Neural crest cell (in vitro differentiated cells): Measurements from ENCODE around the gene FNDC11. TPM values are rescaled to one million over a fixed set of nuclear protein-coding genes. Genes with fewer than 3 reads are reported as not detected.
"Not testable (repeated sequence)": the region's sequence is repeated elsewhere in the genome, so short reads cannot be mapped to it uniquely, and the experiment has no call there.

Source experiments
- DNase-seq: peaks from one replicate; pipeline ENCODE4 v3.0.0; 2021; ENCODE audit warnings: low read depth, mixed read lengths, low spot score
- H3K27ac Mint-ChIP-seq: one replicate; pipeline ENCODE4 v1.8.0; 2021; ENCODE audit warnings: mild to moderate bottlenecking, mixed read lengths; ENCODE audit not compliant: unreplicated experiment
- H3K27me3 Mint-ChIP-seq: 2 replicates; pipeline ENCODE4 v1.8.0; 2021; ENCODE audit warnings: low read depth, mild to moderate bottlenecking, mixed read lengths
- H3K36me3 Mint-ChIP-seq: 2 replicates; pipeline ENCODE4 v1.8.0; 2021; ENCODE audit warnings: low read depth, mild to moderate bottlenecking, mixed read lengths
- H3K4me1 Mint-ChIP-seq: 2 replicates; pipeline ENCODE4 v1.8.0; 2021; ENCODE audit warnings: mixed read lengths
- H3K4me3 Mint-ChIP-seq: one replicate; pipeline ENCODE4 v1.8.0; 2021; ENCODE audit warnings: mild to moderate bottlenecking, mixed read lengths
- H3K9me3 Mint-ChIP-seq: 2 replicates; pipeline ENCODE4 v1.8.0; 2021; ENCODE audit warnings: mixed read lengths
- CTCF ChIP-seq: fragments of 200-600 bp; sonication (generic); conservative IDR thresholded peaks from 2 replicates; pipeline ENCODE4 v1.5.0; 2021; ENCODE audit warnings: antibody characterized with exemption, mild to moderate bottlenecking
- total RNA-seq: library from RNA; stranded (reverse); gene quantifications from 2 replicates; pipeline ENCODE4 v1.2.1, GENCODE V29; 2021

FNDC11 gene
- total RNA-seq, 1 donor from 2014 or later = 1.9 TPM

- Mint-ChIP-seq H3K27me3 (no peaks in the 10 kb centered on the region), H3K9me3 (no peaks in the 10 kb centered on the region)
- no peak for TF ChIP-seq CTCF
Measured at GRCh38 chr20:63567386-63568169, 13.6 kb downstream of the FNDC11 start.

GRCh38 chr20:63568170-63568981, 14.4 kb downstream of the FNDC11 start:
- TF ChIP-seq CTCF = no peak
- H3K36me3 Mint-ChIP-seq = no peaks in the 10 kb centered on the region
- no peak overlapping the region for H3K27ac Mint-ChIP-seq
- no peak overlapping the region for H3K4me3 Mint-ChIP-seq
- no peaks in the 10 kb centered on the region for H3K27me3 Mint-ChIP-seq
- H3K4me1 Mint-ChIP-seq = no peaks in the 10 kb centered on the region
- DNase-seq = no peak
- no peaks in the 10 kb centered on the region for H3K9me3 Mint-ChIP-seq

More at GRCh38 chr20:63567386-63568169, 13.6 kb downstream of the FNDC11 start:
- no peaks in the 10 kb centered on the region for H3K4me1 Mint-ChIP-seq
- no peaks in the 10 kb centered on the region for H3K36me3 Mint-ChIP-seq
- no peak overlapping the region for H3K4me3 Mint-ChIP-seq
- H3K27ac Mint-ChIP-seq = no peak overlapping the region
- no peak for DNase-seq

- H3K9me3 Mint-ChIP-seq = no peaks in the 10 kb centered on the region
- no peaks in the 10 kb centered on the region for H3K27me3 Mint-ChIP-seq
- no peak for DNase-seq
- no peak overlapping the region for H3K4me3 Mint-ChIP-seq
- no peak overlapping the region for H3K27ac Mint-ChIP-seq
- H3K36me3 Mint-ChIP-seq = no peaks in the 10 kb centered on the region
- no peak for TF ChIP-seq CTCF
- no peaks in the 10 kb centered on the region for H3K4me1 Mint-ChIP-seq
Measured at GRCh38 chr20:63568986-63569949, 15.3 kb downstream of the FNDC11 start.

GRCh38 chr20:63570281-63571086, 16.5 kb downstream of the FNDC11 start:
- Mint-ChIP-seq H3K4me3 (no peak overlapping the region), H3K36me3 (no peaks in the 10 kb centered on the region), H3K27me3 (no peaks in the 10 kb centered on the region), H3K9me3 (no peaks in the 10 kb centered on the region), H3K4me1 (peaks cover 3% of the 10 kb centered on the region), H3K27ac (no peak overlapping the region)
- DNase-seq = no peak
- TF ChIP-seq CTCF = no peak

GRCh38 chr20:63571087-63571478, 17.1 kb downstream of the FNDC11 start:
- not testable (repeated sequence) for H3K36me3 Mint-ChIP-seq

More at GRCh38 chr20:63571087-63571478, 17.1 kb downstream of the FNDC11 start:
- H3K27me3 Mint-ChIP-seq, DNase-seq, H3K4me1 Mint-ChIP-seq, H3K9me3 Mint-ChIP-seq, H3K4me3 Mint-ChIP-seq, H3K27ac Mint-ChIP-seq: not testable (repeated sequence)
